MM.1S (cell line): ENCODE results near the gene SLC38A6.

Experiments used
- DNase-seq: peaks from one replicate; pipeline ENCODE4 v3.0.0-alpha.2; 2015
- H2AFZ ChIP-seq: fragments of 300-600 bp; sonication (generic); 2 replicates; pipeline ENCODE4 v1.6.0; 2016; ENCODE audit warnings: antibody characterized with exemption, low read length
- H3F3A ChIP-seq: fragments of 300-600 bp; sonication (generic); 2 replicates; pipeline ENCODE4 v1.6.1; 2016; ENCODE audit warnings: mild to moderate bottlenecking, antibody characterized with exemption, low read length, moderate library complexity, mixed read lengths; ENCODE audit not compliant: insufficient read depth
- H3K27ac ChIP-seq: fragments of 300-600 bp; sonication (generic); 2 replicates; pipeline ENCODE4 v1.5.1; 2016; ENCODE audit warnings: mild to moderate bottlenecking, low read length
- H3K27me3 ChIP-seq: fragments of 300-600 bp; sonication (generic); replicated peaks from 2 replicates; pipeline ENCODE4 v1.6.0; 2016; ENCODE audit warnings: low read length; ENCODE audit not compliant: insufficient read depth
- H3K36me3 ChIP-seq: fragments of 300-600 bp; sonication (generic); replicated peaks from 2 replicates; pipeline ENCODE4 v1.6.1; 2016; ENCODE audit warnings: mild to moderate bottlenecking, low read length, mixed read lengths; ENCODE audit not compliant: insufficient read depth
- H3K4me1 ChIP-seq: fragments of 300-600 bp; sonication (generic); 2 replicates; pipeline ENCODE4 v1.6.1; 2016; ENCODE audit warnings: low read length, mixed read lengths
- H3K4me2 ChIP-seq: fragments of 300-600 bp; sonication (generic); 2 replicates; pipeline ENCODE4 v1.6.0; 2016; ENCODE audit warnings: low read depth, low read length
- H3K4me3 ChIP-seq: fragments of 300-600 bp; sonication (generic); 2 replicates; pipeline ENCODE4 v1.5.1; 2016; ENCODE audit warnings: low read length, mixed read lengths
- H3K79me2 ChIP-seq: fragments of 300-600 bp; sonication (generic); 2 replicates; pipeline ENCODE4 v1.6.1; 2016; ENCODE audit warnings: mixed run types, low read length, mixed read lengths
- H3K9ac ChIP-seq: fragments of 300-600 bp; sonication (generic); 2 replicates; pipeline ENCODE4 v1.6.1; 2016; ENCODE audit warnings: low read length, mixed read lengths
- H3K9me2 ChIP-seq: fragments of 300-600 bp; sonication (generic); replicated peaks from 2 replicates; pipeline ENCODE4 v1.6.1; 2016; ENCODE audit warnings: mild to moderate bottlenecking, low read length, mixed read lengths; ENCODE audit not compliant: insufficient read depth
- H3K9me3 ChIP-seq: fragments of 300-600 bp; sonication (generic); replicated peaks from 2 replicates; pipeline ENCODE4 v1.6.1; 2016; ENCODE audit warnings: mild to moderate bottlenecking, low read length, mixed read lengths; ENCODE audit not compliant: insufficient read depth
- H4K20me1 ChIP-seq: fragments of 300-600 bp; sonication (generic); 2 replicates; pipeline ENCODE4 v1.6.1; 2016; ENCODE audit warnings: mild to moderate bottlenecking, low read length, moderate library complexity, mixed read lengths; ENCODE audit not compliant: insufficient read depth
- EZH2 ChIP-seq: fragments of 300-600 bp; sonication (generic); optimal IDR thresholded peaks from 2 replicates; pipeline ENCODE3; 2017; ENCODE audit warnings: low read depth, mild to moderate bottlenecking, antibody characterized with exemption, low read length, mixed read lengths
- EZH2phosphoT487 ChIP-seq: fragments of 300-600 bp; sonication (generic); IDR thresholded peaks from 2 replicates; pipeline ENCODE4 v1.6.1; 2018; ENCODE audit warnings: antibody characterized with exemption, low read length
- TF ChIP-seq, protein P1 (sequence below): fragments of 300-600 bp; sonication (generic); IDR thresholded peaks from 2 replicates; pipeline ENCODE4 v1.5.1; 2016; ENCODE audit warnings: antibody characterized with exemption, low read length, mixed read lengths

SLC38A6 gene

GRCh38 chr14:60981633-60982455 lies 799 bp downstream of the SLC38A6 start:
- Histone ChIP-seq H3K4me2 (peak overlapping the region; percentile 77), H2AFZ (peak overlapping the region; percentile 90), H3K27me3 (no peaks in the 10 kb centered on the region), H4K20me1 (no peaks in the 10 kb centered on the region), H3K36me3 (no peaks in the 10 kb centered on the region), H3K4me1 (0 out of 2 replicates have a peak, but pooled peaks cover 3% of the 10 kb centered on the region), H3F3A (no peaks in the 10 kb centered on the region), H3K9me2 (no peaks in the 10 kb centered on the region), H3K4me3 (peak overlapping the region; percentile 90), H3K9ac (peak overlapping the region; percentile 65; the same call in 1 of the 2 replicates), H3K27ac (no peak overlapping the region), H3K9me3 (no peaks in the 10 kb centered on the region), H3K79me2 (no peaks in the 10 kb centered on the region)
- no peak for DNase-seq
- no peak for TF ChIP-seq EZH2
- TF ChIP-seq, protein P1, sequence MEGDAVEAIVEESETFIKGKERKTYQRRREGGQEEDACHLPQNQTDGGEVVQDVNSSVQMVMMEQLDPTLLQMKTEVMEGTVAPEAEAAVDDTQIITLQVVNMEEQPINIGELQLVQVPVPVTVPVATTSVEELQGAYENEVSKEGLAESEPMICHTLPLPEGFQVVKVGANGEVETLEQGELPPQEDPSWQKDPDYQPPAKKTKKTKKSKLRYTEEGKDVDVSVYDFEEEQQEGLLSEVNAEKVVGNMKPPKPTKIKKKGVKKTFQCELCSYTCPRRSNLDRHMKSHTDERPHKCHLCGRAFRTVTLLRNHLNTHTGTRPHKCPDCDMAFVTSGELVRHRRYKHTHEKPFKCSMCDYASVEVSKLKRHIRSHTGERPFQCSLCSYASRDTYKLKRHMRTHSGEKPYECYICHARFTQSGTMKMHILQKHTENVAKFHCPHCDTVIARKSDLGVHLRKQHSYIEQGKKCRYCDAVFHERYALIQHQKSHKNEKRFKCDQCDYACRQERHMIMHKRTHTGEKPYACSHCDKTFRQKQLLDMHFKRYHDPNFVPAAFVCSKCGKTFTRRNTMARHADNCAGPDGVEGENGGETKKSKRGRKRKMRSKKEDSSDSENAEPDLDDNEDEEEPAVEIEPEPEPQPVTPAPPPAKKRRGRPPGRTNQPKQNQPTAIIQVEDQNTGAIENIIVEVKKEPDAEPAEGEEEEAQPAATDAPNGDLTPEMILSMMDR, result no peak
- TF ChIP-seq EZH2phosphoT487, result no peak

GRCh38 chr14:60984196-60984595 lies 3.2 kb downstream of the SLC38A6 start:
- no peak overlapping the region for H2AFZ ChIP-seq
- TF ChIP-seq EZH2phosphoT487, result no peak
- TF ChIP-seq EZH2, result no peak
- TF ChIP-seq, protein P1, result no peak
- H3K9ac ChIP-seq, result no peak overlapping the region
- no peaks in the 10 kb centered on the region for H4K20me1 ChIP-seq
- H3K79me2 ChIP-seq, result no peaks in the 10 kb centered on the region
- no peak overlapping the region for H3K4me3 ChIP-seq
- no peak for DNase-seq
- H3K4me2 ChIP-seq, result no peak overlapping the region
- no peaks in the 10 kb centered on the region for H3F3A ChIP-seq
- H3K9me2 ChIP-seq, result no peaks in the 10 kb centered on the region
- no peak overlapping the region for H3K27ac ChIP-seq
- no peaks in the 10 kb centered on the region for H3K27me3 ChIP-seq
- H3K36me3 ChIP-seq, result no peaks in the 10 kb centered on the region
- no peaks in the 10 kb centered on the region for H3K9me3 ChIP-seq
- H3K4me1 ChIP-seq, result 0 out of 2 replicates have a peak, but pooled peaks cover 3% of the 10 kb centered on the region

DNA sequence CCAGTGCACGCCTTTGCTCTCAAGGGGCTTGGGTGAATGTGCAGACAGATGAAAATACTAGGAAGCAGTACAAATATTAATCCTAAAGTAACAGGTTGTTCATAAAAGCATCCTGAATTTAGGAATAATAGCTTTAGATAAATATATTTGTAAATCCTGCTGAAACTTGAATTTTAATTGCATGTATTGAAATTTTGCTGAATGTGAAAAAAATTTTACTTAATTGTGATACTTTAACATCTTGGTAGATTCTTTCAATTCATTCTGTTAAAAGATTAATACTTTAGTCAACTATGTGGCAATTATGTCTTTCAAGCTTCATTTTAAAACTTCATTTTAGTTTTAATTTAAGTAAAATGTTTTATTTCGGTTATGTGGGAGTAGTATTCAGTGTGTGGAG lies 5.5 kb downstream of the SLC38A6 start:
- no peaks in the 10 kb centered on the region for H3K36me3 ChIP-seq

More for the DNA sequence above, 5.5 kb downstream of the SLC38A6 start:
- Histone ChIP-seq H3K79me2 (no peaks in the 10 kb centered on the region), H3F3A (no peaks in the 10 kb centered on the region), H3K4me2 (no peak overlapping the region), H3K9me3 (no peaks in the 10 kb centered on the region), H3K4me3 (no peak overlapping the region), H3K9ac (no peak overlapping the region), H3K27me3 (no peaks in the 10 kb centered on the region), H3K9me2 (no peaks in the 10 kb centered on the region), H3K4me1 (no peaks in the 10 kb centered on the region), H3K27ac (no peak overlapping the region), H4K20me1 (no peaks in the 10 kb centered on the region), H2AFZ (no peak overlapping the region)
- TF ChIP-seq, protein P1, result no peak
- no peak for TF ChIP-seq EZH2phosphoT487
- no peak for TF ChIP-seq EZH2
- no peak for DNase-seq
